ENCODE results near the gene CLDN5.

DNA sequence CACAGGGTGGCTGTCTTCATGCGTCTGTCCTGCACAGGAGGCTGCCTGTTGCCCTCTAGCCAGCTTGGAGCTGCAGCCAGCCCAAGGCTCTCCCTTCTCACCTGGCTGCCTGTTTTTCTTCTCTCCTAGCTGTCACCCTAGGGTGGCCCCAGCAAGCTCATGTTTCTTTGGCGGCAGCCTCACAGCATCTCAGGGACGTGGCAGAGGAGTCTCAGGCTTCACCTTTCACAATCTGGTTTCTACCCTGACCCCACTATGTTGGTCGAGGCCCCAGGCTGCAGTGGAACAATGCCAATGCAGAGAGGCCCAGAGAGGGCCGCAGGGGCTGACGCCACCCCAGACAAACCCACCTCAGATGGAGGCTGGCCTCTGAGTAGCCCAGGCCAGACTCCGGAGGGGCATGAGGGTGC lies 2.5 kb upstream of the CLDN5 start:
- TF ChIP-seq, protein P1, sequence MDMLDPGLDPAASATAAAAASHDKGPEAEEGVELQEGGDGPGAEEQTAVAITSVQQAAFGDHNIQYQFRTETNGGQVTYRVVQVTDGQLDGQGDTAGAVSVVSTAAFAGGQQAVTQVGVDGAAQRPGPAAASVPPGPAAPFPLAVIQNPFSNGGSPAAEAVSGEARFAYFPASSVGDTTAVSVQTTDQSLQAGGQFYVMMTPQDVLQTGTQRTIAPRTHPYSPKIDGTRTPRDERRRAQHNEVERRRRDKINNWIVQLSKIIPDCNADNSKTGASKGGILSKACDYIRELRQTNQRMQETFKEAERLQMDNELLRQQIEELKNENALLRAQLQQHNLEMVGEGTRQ (IDR thresholded peaks at IDR 0.05; ENCODE audit: low read length), result no peak
- TF ChIP-seq, protein P2, sequence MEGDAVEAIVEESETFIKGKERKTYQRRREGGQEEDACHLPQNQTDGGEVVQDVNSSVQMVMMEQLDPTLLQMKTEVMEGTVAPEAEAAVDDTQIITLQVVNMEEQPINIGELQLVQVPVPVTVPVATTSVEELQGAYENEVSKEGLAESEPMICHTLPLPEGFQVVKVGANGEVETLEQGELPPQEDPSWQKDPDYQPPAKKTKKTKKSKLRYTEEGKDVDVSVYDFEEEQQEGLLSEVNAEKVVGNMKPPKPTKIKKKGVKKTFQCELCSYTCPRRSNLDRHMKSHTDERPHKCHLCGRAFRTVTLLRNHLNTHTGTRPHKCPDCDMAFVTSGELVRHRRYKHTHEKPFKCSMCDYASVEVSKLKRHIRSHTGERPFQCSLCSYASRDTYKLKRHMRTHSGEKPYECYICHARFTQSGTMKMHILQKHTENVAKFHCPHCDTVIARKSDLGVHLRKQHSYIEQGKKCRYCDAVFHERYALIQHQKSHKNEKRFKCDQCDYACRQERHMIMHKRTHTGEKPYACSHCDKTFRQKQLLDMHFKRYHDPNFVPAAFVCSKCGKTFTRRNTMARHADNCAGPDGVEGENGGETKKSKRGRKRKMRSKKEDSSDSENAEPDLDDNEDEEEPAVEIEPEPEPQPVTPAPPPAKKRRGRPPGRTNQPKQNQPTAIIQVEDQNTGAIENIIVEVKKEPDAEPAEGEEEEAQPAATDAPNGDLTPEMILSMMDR (IDR thresholded peaks at IDR 0.05; ENCODE audit: control extremely low read depth in 1 of 3, insufficient read depth in 1 of 3, low read depth in 1 of 3, low read length in 3 of 3), result no peak
- TF ChIP-seq PHF8 (conservative IDR thresholded peaks at IDR 0.05; ENCODE audit: low read depth, low read length) (no peak), BRCA1 (IDR thresholded peaks at IDR 0.05; ENCODE audit: low read depth, low read length) (no peak), ZNF274 (IDR thresholded peaks at IDR 0.05; ENCODE audit: borderline replicate concordance, extremely low read depth, low read length) (no peak), TAF1 (IDR thresholded peaks at IDR 0.05; ENCODE audit: low read depth, low read length) (no peak), SIN3A (conservative IDR thresholded peaks at IDR 0.05 in 1 of 2, IDR thresholded peaks at IDR 0.05 in 1 of 2; ENCODE audit: low read depth in 1 of 2, low read length in 2 of 2) (no peak)
- TF ChIP-seq, protein P3, sequence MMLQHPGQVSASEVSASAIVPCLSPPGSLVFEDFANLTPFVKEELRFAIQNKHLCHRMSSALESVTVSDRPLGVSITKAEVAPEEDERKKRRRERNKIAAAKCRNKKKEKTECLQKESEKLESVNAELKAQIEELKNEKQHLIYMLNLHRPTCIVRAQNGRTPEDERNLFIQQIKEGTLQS (IDR thresholded peaks at IDR 0.05; ENCODE audit: insufficient read depth, low read depth, low read length), result no peak
- TF ChIP-seq, protein P4, sequence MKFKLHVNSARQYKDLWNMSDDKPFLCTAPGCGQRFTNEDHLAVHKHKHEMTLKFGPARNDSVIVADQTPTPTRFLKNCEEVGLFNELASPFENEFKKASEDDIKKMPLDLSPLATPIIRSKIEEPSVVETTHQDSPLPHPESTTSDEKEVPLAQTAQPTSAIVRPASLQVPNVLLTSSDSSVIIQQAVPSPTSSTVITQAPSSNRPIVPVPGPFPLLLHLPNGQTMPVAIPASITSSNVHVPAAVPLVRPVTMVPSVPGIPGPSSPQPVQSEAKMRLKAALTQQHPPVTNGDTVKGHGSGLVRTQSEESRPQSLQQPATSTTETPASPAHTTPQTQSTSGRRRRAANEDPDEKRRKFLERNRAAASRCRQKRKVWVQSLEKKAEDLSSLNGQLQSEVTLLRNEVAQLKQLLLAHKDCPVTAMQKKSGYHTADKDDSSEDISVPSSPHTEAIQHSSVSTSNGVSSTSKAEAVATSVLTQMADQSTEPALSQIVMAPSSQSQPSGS (IDR thresholded peaks at IDR 0.05; ENCODE audit: low read length), result no peak

All from H1 (cell line).